Erythroblast (primary cell): Measurements from ENCODE around the gene TGFBR3L.
"Not testable (repeated sequence)": the region's sequence is repeated elsewhere in the genome, so short reads cannot be mapped to it uniquely, and the experiment has no call there.

ENCODE experiments used
- DNase-seq, 2 experiments: peaks; one replicate each; lab custom pipeline; 2025; lab: John Stamatoyannopoulos, UW
- GATA1 ChIP-seq: IDR thresholded peaks from 2 replicates; pipeline ENCODE4 v1.6.1; 2011; ENCODE audit warnings: low read depth, mild to moderate bottlenecking, control low read depth, low read length, moderate library complexity
- POLR2A ChIP-seq: IDR thresholded peaks from 2 replicates; pipeline ENCODE4 v1.6.1; 2011; ENCODE audit warnings: mild to moderate bottlenecking, low read length

Gene TGFBR3L

GRCh38 chr19:7941895-7942596 lies 27.4 kb downstream of the TGFBR3L start:
- TF ChIP-seq GATA1 = no peak
- TF ChIP-seq POLR2A = no peak
- no peak for DNase-seq

DNA sequence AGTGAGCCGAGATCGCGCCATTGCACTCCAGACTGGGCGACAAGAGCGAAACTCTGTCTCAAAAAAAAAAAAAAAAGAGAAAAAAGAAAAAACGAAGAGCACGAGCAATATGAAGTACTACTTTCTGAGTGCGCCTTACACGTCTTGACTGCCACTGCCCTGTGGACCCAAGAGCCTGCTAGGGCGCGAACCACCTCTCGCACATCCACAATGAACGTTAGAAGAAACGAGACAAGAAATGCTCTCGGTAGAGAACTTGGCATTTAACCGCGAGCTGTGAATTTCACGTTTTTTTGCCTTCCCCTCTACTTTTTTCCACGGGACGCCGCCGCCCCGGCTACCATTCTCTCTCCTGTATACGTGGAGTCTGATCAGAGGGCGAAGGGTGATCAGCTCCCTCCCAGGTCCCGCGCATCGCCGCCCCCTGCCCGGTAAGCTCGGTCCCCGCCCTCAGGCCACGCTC lies 28.4 kb downstream of the TGFBR3L start:
- no peak for TF ChIP-seq POLR2A
- DNase-seq = peak; percentile 60 to 71

DNA sequence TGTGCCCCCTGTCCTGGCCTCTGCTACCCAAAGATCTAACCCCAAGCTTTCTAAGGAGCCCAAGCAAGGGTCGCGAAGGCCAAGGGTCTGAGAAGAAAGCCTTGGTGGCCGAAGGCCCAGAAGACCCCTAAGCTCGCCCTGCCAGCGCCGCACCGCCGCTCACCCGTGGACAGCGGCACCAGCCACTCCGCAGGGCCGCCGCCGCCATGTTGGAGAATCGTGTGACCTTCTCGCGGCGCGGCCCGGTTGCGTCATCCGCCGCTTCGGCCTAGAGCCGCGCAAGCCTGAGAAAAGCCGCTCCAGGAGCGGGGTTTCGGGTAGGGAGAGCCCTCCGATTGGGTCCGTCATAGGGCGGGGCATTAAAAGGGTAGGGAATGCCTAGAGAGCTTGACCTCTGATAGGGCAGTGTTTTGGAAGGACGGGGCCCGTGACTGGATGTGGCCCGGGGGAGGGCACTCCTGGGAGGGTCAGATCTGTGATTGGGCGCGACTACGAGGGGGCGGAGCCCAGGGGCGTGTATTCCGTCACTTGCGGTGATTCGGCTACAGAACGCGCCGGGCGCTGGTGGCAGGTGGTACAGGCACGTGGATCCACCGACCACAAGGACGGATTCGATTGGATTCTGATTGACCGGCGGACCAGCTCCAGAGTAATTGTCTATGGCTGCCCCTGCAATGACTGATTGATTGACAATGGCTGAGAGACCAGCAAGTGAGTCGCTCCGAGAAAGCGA lies 29.0 kb downstream of the TGFBR3L start, which contains the start of gene TIMM44:
Gene TIMM44 (minus strand): TSS at position 223 of the 733 bp plus-strand sequence. CDS start 15 bp downstream, at position 208.
- peak; percentile 99 for DNase-seq
- TF ChIP-seq POLR2A (peak; percentile 92), GATA1 (no peak)

DNA sequence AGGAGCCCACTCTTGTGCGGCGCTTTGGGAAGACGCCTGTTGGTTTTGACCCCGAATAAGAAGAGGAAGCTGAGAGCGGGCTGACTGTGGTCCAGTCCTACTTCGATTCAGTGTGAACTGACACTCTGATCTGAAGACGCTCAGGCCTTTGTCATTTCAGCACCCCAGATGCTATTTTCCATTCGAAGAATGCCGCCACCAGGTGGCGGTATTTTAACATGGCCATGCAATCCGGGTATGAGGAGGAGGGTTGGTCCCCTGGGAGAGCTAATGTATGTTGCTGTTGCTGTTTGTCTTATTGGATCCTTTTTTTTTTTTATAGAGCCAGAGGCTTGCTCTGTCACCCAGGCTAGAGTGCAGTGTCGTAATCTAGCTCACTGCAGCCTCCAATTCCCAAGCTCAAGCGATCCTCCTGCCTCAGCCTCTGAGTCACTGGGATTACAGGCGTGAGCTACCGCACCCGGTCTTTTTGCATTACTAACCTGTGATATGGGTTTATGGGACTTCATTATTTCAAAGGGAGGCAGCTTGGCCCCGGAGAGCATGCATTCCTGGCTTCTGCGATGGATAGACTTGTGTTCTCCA lies 29.6 kb downstream of the TGFBR3L start:
- TF ChIP-seq GATA1 = no peak
- no peak for TF ChIP-seq POLR2A
- DNase-seq = peak; percentile 88 to 93

- no peak for TF ChIP-seq GATA1
- no peak for TF ChIP-seq POLR2A
- no peak for DNase-seq
These were observed 33.3 kb downstream of the TGFBR3L start for GRCh38 chr19:7947939-7948338.

DNA sequence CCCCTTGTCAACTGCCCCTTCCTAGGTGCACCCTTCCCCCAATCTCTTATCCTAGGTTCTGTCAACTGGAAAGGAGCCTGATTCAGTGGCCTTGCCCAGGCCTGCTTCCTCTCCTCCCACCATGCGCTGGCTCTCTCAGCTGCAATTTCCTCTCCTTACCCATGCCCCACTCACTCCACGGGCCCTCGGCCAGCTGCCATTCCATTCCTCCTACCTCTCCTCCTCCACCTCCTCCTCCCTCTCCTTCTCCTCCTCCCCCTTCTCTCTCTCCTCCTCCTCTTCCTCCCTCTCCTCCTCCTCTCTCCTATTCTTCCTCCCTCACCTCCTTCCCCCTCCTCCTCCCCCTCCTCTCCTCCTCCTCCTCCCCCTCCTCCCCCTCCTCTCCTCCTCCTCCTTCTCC lies 38.4 kb downstream of the TGFBR3L start:
- no peak for DNase-seq
- no peak for TF ChIP-seq POLR2A
- TF ChIP-seq GATA1 = no peak

- DNase-seq = no peak
These were observed 38.9 kb downstream of the TGFBR3L start for GRCh38 chr19:7953576-7953975.

DNA sequence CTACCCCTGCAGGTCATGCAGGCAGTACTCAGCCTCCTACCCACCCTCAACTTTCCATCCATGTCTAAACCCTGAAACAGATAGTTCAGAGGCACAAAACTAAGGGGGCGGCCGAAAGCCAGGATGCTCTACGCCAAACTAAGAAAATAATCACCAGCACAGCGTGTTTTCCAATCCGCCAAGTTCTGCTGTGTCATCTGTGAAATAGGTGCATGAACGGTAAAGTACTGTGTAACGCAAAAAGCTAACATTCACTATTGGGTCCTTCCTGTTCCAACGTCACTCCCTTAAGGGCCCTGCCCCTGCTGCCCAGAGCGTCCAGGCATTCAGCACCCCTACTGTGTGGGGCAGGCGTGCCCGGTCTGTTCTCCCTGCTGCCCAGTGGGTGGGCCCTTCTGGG lies 41.1 kb downstream of the TGFBR3L start:
- no peak for TF ChIP-seq POLR2A
- TF ChIP-seq GATA1 = no peak
- DNase-seq = no peak

More at GRCh38 chr19:7953576-7953975, 38.9 kb downstream of the TGFBR3L start:
- no peak for TF ChIP-seq GATA1

DNA sequence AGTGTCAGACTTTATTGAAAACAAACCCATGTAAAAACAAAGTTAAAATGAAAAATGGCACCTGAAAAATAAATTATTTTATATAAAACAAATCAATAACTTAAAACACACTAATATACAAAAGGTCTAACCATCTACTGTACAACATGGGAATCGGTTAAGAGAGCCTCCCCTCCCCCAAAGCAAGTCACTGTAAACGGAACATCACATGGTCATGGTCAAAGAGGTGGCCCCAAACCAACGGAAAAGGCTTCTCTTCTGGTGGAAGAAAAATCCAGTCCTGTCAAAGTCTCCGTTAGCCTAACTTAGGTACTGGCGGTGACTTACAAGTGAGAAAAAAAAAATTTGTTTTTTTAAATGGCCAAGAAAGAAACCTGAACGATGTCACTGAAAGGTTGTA lies 44.6 kb downstream of the TGFBR3L start:
- peak; percentile 17 to 19 for DNase-seq
- TF ChIP-seq POLR2A (no peak), GATA1 (no peak)

DNA sequence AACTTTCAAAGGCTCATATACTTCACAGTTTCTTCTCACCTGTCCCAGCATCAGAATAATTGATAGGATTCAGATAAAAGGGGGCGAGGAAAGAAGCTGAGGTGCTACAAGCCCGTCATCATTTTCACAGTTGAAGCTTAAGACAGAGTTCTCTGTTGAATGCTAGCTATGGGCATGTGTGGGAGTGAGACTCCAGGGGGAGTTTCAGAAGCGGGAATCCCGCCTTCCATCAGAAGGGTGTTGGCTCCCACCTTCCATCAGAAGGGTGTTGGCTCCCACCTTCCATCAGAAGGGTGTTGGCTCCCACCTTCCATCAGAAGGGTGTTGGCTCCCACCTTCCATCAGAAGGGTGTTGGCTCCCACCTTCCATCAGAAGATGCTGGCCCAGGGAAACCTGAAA lies 46.5 kb downstream of the TGFBR3L start:
- not testable (repeated sequence) for DNase-seq

DNA sequence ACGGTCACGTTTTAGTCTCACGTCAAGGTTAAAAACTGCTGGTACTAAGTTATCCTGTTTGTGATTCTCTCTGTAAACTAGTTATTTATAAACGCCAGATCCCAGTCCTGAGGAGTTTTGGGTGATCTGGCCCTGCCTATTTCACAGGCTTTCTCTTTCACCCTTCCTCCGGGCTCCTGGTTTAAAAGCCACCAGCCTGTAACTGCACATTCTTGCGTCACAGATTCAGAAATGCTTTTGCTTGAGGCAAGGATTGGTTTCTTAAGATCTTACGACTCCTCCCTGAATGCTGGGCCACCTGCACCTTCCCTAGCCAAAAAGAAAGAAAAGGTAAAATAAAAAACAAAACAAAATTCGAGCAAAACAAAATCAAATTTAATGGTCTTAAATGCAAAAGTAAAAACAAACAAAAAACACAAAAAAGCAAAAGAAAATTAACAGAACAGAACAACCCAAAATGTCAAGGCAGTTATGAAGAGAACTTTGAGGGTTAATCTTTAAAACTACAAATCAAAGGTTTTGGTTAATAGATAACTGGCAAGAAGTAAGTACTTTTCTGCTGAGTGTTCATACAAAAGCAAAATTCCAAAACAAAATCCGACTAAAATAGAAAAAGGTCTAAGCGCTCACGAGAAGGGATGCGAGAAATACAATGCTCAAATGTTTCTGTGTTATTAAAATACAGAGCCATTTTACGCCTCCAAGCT lies 47.4 kb downstream of the TGFBR3L start:
- no peak for DNase-seq
- TF ChIP-seq GATA1 = no peak
- no peak for TF ChIP-seq POLR2A

DNA sequence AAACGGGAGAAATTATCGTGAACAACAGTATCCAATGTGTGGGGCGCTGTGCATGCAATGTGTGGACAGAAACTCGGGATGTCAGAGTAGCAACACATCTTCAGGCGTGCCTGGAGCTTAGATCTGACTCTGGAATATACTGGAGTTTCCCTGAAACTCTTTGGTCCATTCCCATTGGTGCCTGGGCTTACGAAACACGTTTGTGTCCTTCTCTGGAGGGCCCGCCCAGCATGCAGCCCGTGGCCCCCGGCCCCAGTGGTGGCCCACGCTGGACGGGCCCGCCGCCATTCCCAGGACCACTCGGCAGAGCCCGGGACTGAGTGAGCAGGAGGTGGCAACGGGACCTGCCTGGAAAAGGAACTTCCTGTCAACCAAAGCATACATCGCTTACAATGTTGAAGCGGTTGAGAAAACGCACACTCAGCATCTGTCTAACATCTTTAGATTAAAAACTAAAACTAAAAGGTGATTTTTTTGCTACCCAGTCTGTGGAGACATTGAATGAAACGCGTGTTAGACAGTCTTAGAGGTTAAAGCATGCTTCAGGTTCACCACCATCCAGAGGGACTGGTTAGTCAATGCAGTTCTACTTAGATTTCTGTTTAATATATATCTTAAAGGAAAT lies 48.1 kb downstream of the TGFBR3L start:
- no peak for DNase-seq
- no peak for TF ChIP-seq GATA1
- no peak for TF ChIP-seq POLR2A

DNA sequence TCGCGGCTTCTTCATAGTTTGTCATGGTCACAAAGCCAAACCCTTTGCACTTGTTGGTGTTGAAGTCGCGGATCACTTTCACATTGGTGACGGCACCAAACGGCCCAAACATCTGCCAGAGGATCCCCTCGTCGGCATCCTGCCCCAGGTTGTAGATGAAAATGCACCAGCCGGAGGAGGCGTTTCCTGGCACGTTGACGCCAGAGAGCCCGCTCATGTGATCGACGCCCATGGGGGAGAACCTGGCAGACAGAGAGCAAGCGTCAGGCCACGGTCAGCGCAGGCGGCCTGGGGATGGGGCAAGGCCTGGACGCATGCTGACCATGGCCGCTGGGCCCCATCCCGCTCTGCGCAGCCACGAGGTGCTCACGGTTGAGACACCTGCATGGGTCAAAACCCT lies 48.9 kb downstream of the TGFBR3L start:
- no peak for DNase-seq
- TF ChIP-seq GATA1 = no peak
- TF ChIP-seq POLR2A = no peak
